CD4-positive, alpha-beta T cell (primary cell): ENCODE results near the gene PCDHB9. TPM values are rescaled to one million over a fixed set of nuclear protein-coding genes. Genes with fewer than 3 reads are reported as not detected.

Source experiments
- ATAC-seq: fragments of 200-7000 bp; cut with Tn5 transposase; one replicate; pipeline ENCODE4 v1.10.0; 2022; ENCODE audit warnings: mild to moderate bottlenecking; ENCODE audit not compliant: poor library complexity
- CTCF ChIA-PET: fragments of 350-600 bp; sonication (Branson Sonifier 250); formaldehyde crosslinking; loops from one replicate; lab custom pipeline; 2021; ENCODE audit warnings: antibody characterized with exemption, inconsistent platforms; lab: Charles Lee
- POLR2A ChIA-PET: fragments of 350-600 bp; sonication (Branson Sonifier 250); formaldehyde crosslinking; loops from one replicate; lab custom pipeline; 2021; ENCODE audit warnings: antibody characterized with exemption, inconsistent platforms; lab: Charles Lee
- DNase-seq, 14 experiments: peaks; one replicate each; pipeline ENCODE4 v3.0.0-alpha.2; 2013 to 2020; ENCODE audit warnings: mixed read lengths in 2 of 14
- H3K27ac ChIP-seq, 2 donors: one replicate each; pipeline versions ENCODE4 v1.5.1 to v1.7.0; 2013; ENCODE audit warnings: low read length in 2 of 2, low read depth in 1 of 2, mild to moderate bottlenecking in 1 of 2
- H3K27me3 ChIP-seq, 2 experiments: 1 replicate in 1 of 2; 2 replicates in 1 of 2; pipeline versions ENCODE4 v1.6.1 to v1.7.0; 2013; ENCODE audit warnings: low read length in 2 of 2, control low read depth in 1 of 2, mild to moderate bottlenecking in 1 of 2, moderate library complexity in 1 of 2; ENCODE audit not compliant: insufficient read depth in 2 of 2, control insufficient read depth in 1 of 2
- H3K36me3 ChIP-seq: one replicate; pipeline ENCODE4 v1.6.1; 2013; ENCODE audit warnings: low read length, control low read depth; ENCODE audit not compliant: insufficient read depth
- H3K4me1 ChIP-seq: one replicate; pipeline ENCODE4 v1.6.1; 2013; ENCODE audit warnings: low read length, control low read depth; ENCODE audit not compliant: insufficient read depth
- H3K4me3 ChIP-seq: one replicate; pipeline ENCODE4 v1.5.1; 2013; ENCODE audit warnings: mild to moderate bottlenecking, low read length, moderate library complexity
- H3K9me3 ChIP-seq, 2 experiments: 1 replicate in 1 of 2; 2 replicates in 1 of 2; pipeline versions ENCODE4 v1.6.1 to v1.7.0; 2013; ENCODE audit warnings: low read length in 2 of 2, mild to moderate bottlenecking in 2 of 2, control low read depth in 1 of 2, moderate library complexity in 1 of 2; ENCODE audit not compliant: control insufficient read depth in 1 of 2, insufficient read depth in 1 of 2
- H3K27ac Mint-ChIP-seq: one replicate; pipeline ENCODE4 v1.8.0; 2020; ENCODE audit warnings: mixed read lengths
- H3K27me3 Mint-ChIP-seq: one replicate; pipeline ENCODE4 v1.8.0; 2021; ENCODE audit warnings: mixed read lengths
- H3K36me3 Mint-ChIP-seq: one replicate; pipeline ENCODE4 v1.8.0; 2021; ENCODE audit warnings: low read depth, mixed read lengths
- H3K4me1 Mint-ChIP-seq: one replicate; pipeline ENCODE4 v1.8.0; 2021; ENCODE audit warnings: low read depth, mixed read lengths
- H3K4me3 Mint-ChIP-seq: one replicate; pipeline ENCODE4 v1.8.0; 2020; ENCODE audit warnings: mild to moderate bottlenecking, mixed read lengths
- H3K9me3 Mint-ChIP-seq: one replicate; pipeline ENCODE4 v1.8.0; 2020; ENCODE audit warnings: mixed read lengths
- intact Hi-C, 2 experiments: fragments of 100-400 bp; cut with DNase I in 1 of 2; cut with micrococcal nuclease in 1 of 2; formaldehyde crosslinking; loops; one replicate each; pipeline versions ENCODE4 v1.15.1 to v1.9.0; 2023 to 2025; cut with DNase I, micrococcal nuclease
- total RNA-seq, 174 experiments: library from RNA in 2 of 174; stranded (reverse) in 2 of 174; gene quantifications; one replicate each; pipeline ENCODE4 v1.2.3 and lab custom pipeline; 2021 to 2026
- TF ChIP-seq, protein P1 (sequence below): fragments of 200-600 bp; IDR thresholded peaks from one replicate; pipeline ENCODE4 v1.8.0; 2022; ENCODE audit warnings: antibody characterized with exemption, mild to moderate bottlenecking

Gene PCDHB9
- total RNA-seq, 2 experiments from 2014 or later = not detected

DNA sequence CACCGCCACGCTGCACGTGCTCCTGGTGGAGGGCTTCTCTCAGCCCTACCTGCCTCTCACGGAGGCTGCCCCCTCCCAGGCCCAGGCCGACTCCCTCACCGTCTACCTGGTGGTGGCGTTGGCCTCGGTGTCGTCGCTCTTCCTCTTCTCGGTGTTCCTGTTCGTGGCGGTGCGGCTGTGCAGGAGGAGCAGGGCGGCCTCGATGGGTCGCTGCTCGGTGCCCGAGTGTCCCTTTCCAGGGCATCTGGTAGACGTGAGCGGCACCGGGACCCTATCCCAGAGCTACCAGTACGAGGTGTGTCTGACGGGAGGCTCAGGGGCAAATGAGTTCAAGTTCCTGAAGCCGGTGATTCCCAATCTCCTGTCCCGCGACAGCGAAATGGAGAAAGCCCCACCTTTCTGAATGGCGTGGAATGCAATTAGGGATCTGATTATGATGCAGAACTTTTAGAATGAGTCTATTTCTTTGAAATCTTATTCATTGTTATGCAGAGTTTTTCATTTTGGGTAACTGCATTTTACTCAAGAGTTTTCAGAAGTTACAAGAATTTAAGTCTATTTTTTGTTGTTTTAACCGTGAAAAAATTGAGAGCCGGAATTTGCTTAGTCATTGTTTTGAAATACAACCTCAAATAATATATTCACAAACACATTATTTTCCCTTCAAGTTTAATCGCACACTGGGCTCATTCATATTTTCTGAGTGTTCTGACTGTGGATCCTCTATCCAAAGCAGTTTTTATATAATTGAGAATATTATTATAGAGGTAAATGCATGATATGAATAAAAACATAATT is 49.8 kb downstream of the PCDHB9 start:
- no peak for DNase-seq
- H3K27ac Mint-ChIP-seq = no peak overlapping the region
- no peak for ATAC-seq
- Histone ChIP-seq H3K4me3 (no peak overlapping the region), H3K27me3 (peaks cover 24 to 43% of the 10 kb centered on the region in 2 experiments), H3K27ac (no peak overlapping the region), H3K9me3 (peaks cover 28 to 73% of the 10 kb centered on the region in 2 experiments), H3K36me3 (no peaks in the 10 kb centered on the region), H3K4me1 (no peaks in the 10 kb centered on the region)
- peaks cover 11% of the 10 kb centered on the region for H3K9me3 Mint-ChIP-seq
- intact Hi-C loops = no loop called here
- H3K27me3 Mint-ChIP-seq = peaks cover 73% of the 10 kb centered on the region
- ChIA-PET POLR2A (no interaction called here), CTCF (no interaction called here)
- TF ChIP-seq, protein P1, sequence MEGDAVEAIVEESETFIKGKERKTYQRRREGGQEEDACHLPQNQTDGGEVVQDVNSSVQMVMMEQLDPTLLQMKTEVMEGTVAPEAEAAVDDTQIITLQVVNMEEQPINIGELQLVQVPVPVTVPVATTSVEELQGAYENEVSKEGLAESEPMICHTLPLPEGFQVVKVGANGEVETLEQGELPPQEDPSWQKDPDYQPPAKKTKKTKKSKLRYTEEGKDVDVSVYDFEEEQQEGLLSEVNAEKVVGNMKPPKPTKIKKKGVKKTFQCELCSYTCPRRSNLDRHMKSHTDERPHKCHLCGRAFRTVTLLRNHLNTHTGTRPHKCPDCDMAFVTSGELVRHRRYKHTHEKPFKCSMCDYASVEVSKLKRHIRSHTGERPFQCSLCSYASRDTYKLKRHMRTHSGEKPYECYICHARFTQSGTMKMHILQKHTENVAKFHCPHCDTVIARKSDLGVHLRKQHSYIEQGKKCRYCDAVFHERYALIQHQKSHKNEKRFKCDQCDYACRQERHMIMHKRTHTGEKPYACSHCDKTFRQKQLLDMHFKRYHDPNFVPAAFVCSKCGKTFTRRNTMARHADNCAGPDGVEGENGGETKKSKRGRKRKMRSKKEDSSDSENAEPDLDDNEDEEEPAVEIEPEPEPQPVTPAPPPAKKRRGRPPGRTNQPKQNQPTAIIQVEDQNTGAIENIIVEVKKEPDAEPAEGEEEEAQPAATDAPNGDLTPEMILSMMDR = no peak
- no peaks in the 10 kb centered on the region for H3K4me1 Mint-ChIP-seq
- peaks cover 29% of the 10 kb centered on the region for H3K36me3 Mint-ChIP-seq
- H3K4me3 Mint-ChIP-seq = no peak overlapping the region

Other genes starting within 250 kb of the PCDHB9 start
- gene PCDHAC2, start 220.7 kb upstream of the PCDHB9 start, total RNA-seq = not detected
- not detected for gene PCDHB1, start 135.8 kb upstream of the PCDHB9 start, total RNA-seq
- not detected for gene PCDHB2, start 92.5 kb upstream of the PCDHB9 start, total RNA-seq
- not detected for gene PCDHB3, start 86.7 kb upstream of the PCDHB9 start, total RNA-seq
- gene PCDHB4, start 65.3 kb upstream of the PCDHB9 start, total RNA-seq = not detected
- gene PCDHB5, start 52.0 kb upstream of the PCDHB9 start, total RNA-seq = under 1 TPM in 1 of 2 experiments, not detected in 1; 0.08 TPM
- gene PCDHB6, start 37.1 kb upstream of the PCDHB9 start, total RNA-seq = not detected
- gene PCDHB7, start 14.5 kb upstream of the PCDHB9 start, total RNA-seq = not detected
- not detected for gene PCDHB8, start 9.4 kb upstream of the PCDHB9 start, total RNA-seq
- not detected for gene PCDHB16, start 4.8 kb upstream of the PCDHB9 start, total RNA-seq
- not detected for gene PCDHB10, start 5.2 kb downstream of the PCDHB9 start, total RNA-seq
- gene PCDHB11, start 12.5 kb downstream of the PCDHB9 start, total RNA-seq = not detected
- not detected for gene PCDHB12, start 21.6 kb downstream of the PCDHB9 start, total RNA-seq
- gene PCDHB13, start 26.8 kb downstream of the PCDHB9 start, total RNA-seq = not detected
- not detected for gene PCDHB14, start 36.2 kb downstream of the PCDHB9 start, total RNA-seq
- gene PCDHB15, start 58.2 kb downstream of the PCDHB9 start, total RNA-seq = not detected
- gene SLC25A2, start 116.9 kb downstream of the PCDHB9 start, total RNA-seq = under 1 TPM in 1 of 2 experiments, not detected in 1; 0.22 TPM
- 10 to 100 TPM; 80.5 TPM for gene TAF7, start 133.6 kb downstream of the PCDHB9 start, total RNA-seq
- gene PCDHGA1, start 143.4 kb downstream of the PCDHB9 start, total RNA-seq = not detected
- not detected for gene PCDHGA2, start 151.6 kb downstream of the PCDHB9 start, total RNA-seq
- not detected for gene PCDHGA3, start 156.7 kb downstream of the PCDHB9 start, total RNA-seq
- under 1 TPM in 1 of 2 experiments, not detected in 1; 0.05 TPM for gene PCDHGB1, start 162.9 kb downstream of the PCDHB9 start, total RNA-seq
- gene PCDHGA4, start 167.9 kb downstream of the PCDHB9 start, total RNA-seq = under 1 TPM; 0.08 TPM
- gene PCDHGB2, start 172.8 kb downstream of the PCDHB9 start, total RNA-seq = under 1 TPM; 0.19 to 0.20 TPM
- under 1 TPM in 1 of 2 experiments, not detected in 1; 0.08 TPM for gene PCDHGA5, start 177.0 kb downstream of the PCDHB9 start, total RNA-seq
- under 1 TPM; 0.11 to 0.28 TPM for gene PCDHGB3, start 183.1 kb downstream of the PCDHB9 start, total RNA-seq
- gene PCDHGA6, start 186.7 kb downstream of the PCDHB9 start, total RNA-seq = under 1 TPM in 1 of 2 experiments, not detected in 1; 0.11 TPM
- gene PCDHGA7, start 195.6 kb downstream of the PCDHB9 start, total RNA-seq = not detected
- not detected for gene PCDHGB4, start 200.5 kb downstream of the PCDHB9 start, total RNA-seq
- not detected for gene PCDHGA8, start 205.5 kb downstream of the PCDHB9 start, total RNA-seq
- gene PCDHGB5, start 210.8 kb downstream of the PCDHB9 start, total RNA-seq = under 1 TPM; 0.14 to 0.20 TPM
- gene PCDHGA9, start 215.6 kb downstream of the PCDHB9 start, total RNA-seq = not detected
- under 1 TPM in 1 of 2 experiments, not detected in 1; 0.06 TPM for gene PCDHGB6, start 220.9 kb downstream of the PCDHB9 start, total RNA-seq
- gene PCDHGA10, start 225.8 kb downstream of the PCDHB9 start, total RNA-seq = under 1 TPM in 1 of 2 experiments, not detected in 1; 0.08 TPM
- not detected for gene PCDHGB7, start 230.5 kb downstream of the PCDHB9 start, total RNA-seq
- not detected for gene PCDHGA11, start 233.9 kb downstream of the PCDHB9 start, total RNA-seq
- not detected for gene PCDHGA12, start 243.3 kb downstream of the PCDHB9 start, total RNA-seq